ENCODE results near the gene ARL9.

Gene ARL9

GRCh38 chr4:56531149-56531770 lies 25.7 kb downstream of the ARL9 start:
- no peak for TF ChIP-seq CTCF (IDR thresholded peaks at IDR 0.05; ENCODE audit: control insufficient read depth, extremely low read depth, insufficient read depth)
- peak overlapping the region; percentile 50 for H3K4me3 ChIP-seq (ENCODE audit: low read depth, low read length)
- no peak for DNase-seq (ENCODE audit: low read depth)

- no peak for TF ChIP-seq CTCF (IDR thresholded peaks at IDR 0.05; ENCODE audit: control insufficient read depth, extremely low read depth, insufficient read depth)
- no peak for DNase-seq (ENCODE audit: low read depth)
- H3K4me3 ChIP-seq (ENCODE audit: low read depth, low read length) = no peak overlapping the region
Observed at GRCh38 chr4:56531823-56532222, 26.2 kb downstream of the ARL9 start.

GRCh38 chr4:56532239-56532638 lies 26.6 kb downstream of the ARL9 start:
- TF ChIP-seq CTCF (IDR thresholded peaks at IDR 0.05; ENCODE audit: control insufficient read depth, extremely low read depth, insufficient read depth) = no peak
- no peak overlapping the region for H3K4me3 ChIP-seq (ENCODE audit: low read depth, low read length)
- DNase-seq (ENCODE audit: low read depth) = no peak

GRCh38 chr4:56535915-56536314 lies 30.3 kb downstream of the ARL9 start:
- DNase-seq (ENCODE audit: low read depth) = no peak
- no peak overlapping the region for H3K4me3 ChIP-seq (ENCODE audit: low read depth, low read length)
- TF ChIP-seq CTCF (IDR thresholded peaks at IDR 0.05; ENCODE audit: control insufficient read depth, extremely low read depth, insufficient read depth) = no peak

- TF ChIP-seq CTCF (IDR thresholded peaks at IDR 0.05; ENCODE audit: control insufficient read depth, extremely low read depth, insufficient read depth) = no peak
- DNase-seq (ENCODE audit: low read depth) = no peak
- H3K4me3 ChIP-seq (ENCODE audit: low read depth, low read length) = no peak overlapping the region
Observed at GRCh38 chr4:56537147-56537546, 31.6 kb downstream of the ARL9 start.

GRCh38 chr4:56540826-56541225 lies 35.2 kb downstream of the ARL9 start:
- no peak for DNase-seq (ENCODE audit: low read depth)
- no peak for TF ChIP-seq CTCF (IDR thresholded peaks at IDR 0.05; ENCODE audit: control insufficient read depth, extremely low read depth, insufficient read depth)
- no peak overlapping the region for H3K4me3 ChIP-seq (ENCODE audit: low read depth, low read length)

- DNase-seq (ENCODE audit: low read depth) = peak; percentile 49
- H3K4me3 ChIP-seq (ENCODE audit: low read depth, low read length) = peak overlapping the region; percentile 36; the same call in 1 of the 2 replicates
- TF ChIP-seq CTCF (IDR thresholded peaks at IDR 0.05; ENCODE audit: control insufficient read depth, extremely low read depth, insufficient read depth) = peak; percentile 100
Observed at GRCh38 chr4:56544573-56545131, 39.1 kb downstream of the ARL9 start.
